ENCODE measurements around the gene H2BW2.
"Not testable (repeated sequence)": the region's sequence is repeated elsewhere in the genome, so short reads cannot be mapped to it uniquely, and the experiment has no call there.

The H2BW2 gene

DNA sequence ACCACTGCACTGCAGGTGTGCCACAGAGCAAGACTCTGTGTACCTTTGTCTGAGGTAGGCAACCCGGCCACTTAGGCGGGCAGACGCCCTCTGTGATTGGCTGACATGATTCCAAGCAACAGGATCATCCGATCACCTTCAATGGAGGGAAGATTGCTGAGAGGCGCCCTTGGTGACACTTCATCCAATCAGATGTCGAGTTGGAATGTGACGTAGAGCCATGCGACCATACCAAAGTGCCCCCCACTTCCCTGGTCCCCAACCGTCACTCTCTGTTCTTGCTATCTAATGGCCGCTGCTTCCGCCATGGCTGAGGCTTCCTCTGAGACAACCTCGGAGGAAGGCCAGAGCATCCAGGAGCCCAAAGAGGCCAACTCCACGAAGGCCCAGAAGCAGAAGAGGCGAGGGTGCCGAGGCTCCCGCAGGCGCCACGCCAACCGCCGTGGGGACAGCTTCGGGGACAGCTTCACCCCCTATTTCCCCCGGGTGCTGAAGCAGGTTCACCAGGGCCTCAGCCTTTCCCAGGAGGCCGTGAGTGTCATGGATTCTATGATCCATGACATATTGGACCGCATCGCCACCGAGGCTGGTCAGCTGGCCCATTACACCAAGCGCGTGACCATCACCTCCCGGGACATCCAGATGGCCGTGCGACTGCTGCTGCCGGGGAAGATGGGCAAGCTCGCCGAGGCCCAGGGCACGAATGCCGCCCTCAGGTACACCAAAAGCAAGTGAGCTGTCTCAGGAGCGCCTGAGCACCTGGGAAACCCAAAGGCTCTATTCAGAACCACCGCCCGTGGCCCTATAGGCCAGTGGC, at the start of gene H2BW2:
Gene H2BW2 (plus strand): TSS at position 268 of the 817 bp plus-strand sequence. CDS start 39 bp downstream, at position 307.
- DNase-seq: no peak

DNA sequence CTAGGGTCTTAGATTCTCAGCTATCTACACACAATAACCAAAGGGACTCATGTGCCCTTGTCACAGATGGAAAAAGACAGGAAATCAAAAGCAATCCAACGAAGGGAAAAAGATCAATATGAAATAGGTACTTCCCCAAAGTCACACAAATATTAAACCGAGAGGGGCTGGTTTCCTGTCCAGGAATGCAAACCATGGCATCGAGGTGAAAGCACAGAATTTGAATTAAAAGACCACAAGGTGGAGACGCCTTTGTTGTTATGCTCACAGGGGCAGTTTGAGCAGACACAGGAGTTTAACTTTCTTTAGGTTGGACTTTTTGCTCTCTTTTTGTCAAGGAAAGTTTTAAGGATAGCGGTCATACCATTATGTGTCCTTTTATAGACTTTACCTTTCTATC, 40.5 kb upstream of the H2BW2 start:
- DNase-seq: no peak

DNA sequence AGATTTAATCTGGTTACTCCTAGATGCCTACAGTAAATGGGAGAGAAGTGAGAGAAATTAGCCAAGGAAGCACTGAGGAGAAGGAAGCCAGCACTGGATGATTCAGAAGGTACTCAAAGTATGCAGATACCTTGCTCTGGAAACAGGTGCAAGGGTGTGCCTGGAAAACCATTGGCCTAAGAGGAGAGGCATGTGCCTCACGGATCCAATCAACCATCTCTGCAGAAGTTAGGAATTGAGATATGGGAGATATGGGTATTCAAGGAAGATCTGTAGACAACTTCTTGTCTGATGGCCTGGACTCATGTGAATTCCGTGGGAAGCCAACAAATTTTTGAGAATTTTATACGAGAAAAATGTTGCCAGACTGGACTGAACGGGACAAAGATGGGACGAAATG, 30.9 kb upstream of the H2BW2 start:
- DNase-seq: no peak

DNA sequence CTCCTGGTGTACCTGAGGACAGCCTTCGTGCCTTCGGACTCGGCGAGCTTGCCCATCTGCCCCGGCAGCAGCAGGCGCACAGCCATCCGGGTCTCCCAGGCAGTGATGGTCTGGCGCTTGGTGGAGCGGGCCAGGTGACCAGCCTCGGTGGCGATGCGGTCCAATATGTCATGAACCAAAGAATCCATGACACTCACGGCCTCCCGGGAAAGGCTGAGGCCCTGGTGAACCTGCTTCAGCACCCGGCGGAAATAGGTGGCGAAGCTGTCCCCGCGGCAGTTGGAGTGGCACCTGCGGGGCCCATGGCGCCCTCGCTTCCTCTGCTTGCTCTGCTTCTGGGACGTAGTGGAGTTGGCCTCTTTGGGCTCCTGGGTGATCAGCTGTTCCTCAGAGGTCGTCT, 26.6 kb upstream of the H2BW2 start:
- no peak for DNase-seq

DNA sequence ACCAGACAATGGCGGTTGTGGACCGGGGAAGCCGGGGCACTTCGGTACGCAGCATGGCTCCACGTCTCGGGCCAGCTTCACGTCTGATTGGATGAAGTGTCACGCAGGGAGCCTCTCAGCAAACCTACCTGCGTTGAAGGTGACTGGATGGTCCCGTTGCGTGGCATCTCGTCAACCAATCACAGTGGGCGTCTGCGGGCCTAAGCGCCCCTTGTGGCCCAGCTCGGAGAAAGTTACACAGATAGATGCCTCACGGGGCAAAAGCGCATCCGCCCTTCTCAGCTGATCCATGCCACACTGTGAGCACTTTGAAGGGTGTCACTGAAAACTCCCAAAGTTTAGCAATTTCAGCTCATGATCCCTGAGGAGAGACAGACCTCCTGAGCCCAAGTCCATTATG, 26.1 kb upstream of the H2BW2 start, which contains the start of gene H2BW1:
Gene H2BW1 (minus strand): TSS at position 103 of the 400 bp plus-strand sequence. CDS start 132 bp downstream, outside the sequence.
- DNase-seq: no peak

DNA sequence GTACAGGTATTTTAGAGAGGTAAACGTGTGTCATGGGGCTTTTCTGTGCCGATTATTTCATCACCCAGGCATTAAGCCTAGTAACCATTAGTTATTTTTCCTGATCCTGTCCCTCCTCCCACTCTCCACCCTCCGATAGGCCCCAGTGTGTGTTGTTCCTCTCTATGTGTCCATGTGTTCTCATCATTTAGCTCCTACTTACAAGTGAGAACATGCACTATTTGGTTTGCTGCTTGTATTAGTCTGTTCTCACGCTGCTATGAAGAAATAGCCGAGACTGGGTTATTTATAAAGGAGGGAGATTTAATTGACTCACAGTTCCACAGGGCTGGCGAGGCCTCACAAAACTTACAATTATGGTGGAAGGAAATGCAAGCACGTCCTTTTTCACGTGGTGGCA, 24.2 kb upstream of the H2BW2 start:
- DNase-seq: not testable (repeated sequence)

DNA sequence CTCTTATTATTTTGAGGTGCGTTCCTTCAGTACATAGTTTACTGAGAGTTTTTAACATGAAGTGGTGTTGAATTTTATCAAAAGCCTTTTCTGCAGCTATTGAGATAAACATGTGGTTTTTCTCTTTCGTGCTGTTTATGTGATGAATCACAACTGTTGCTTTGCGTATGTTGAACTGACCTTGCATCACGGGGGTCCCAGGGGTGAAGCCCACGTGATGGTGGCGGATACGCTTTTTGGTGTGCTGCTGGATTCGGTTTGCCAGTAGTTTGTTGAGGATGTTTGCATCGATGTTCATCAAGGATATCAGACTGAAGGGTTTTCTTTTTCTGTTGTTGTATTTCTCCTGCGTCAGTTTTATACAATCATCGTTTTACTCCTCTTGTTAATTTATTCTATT, 21.6 kb upstream of the H2BW2 start:
- no peak for DNase-seq

DNA sequence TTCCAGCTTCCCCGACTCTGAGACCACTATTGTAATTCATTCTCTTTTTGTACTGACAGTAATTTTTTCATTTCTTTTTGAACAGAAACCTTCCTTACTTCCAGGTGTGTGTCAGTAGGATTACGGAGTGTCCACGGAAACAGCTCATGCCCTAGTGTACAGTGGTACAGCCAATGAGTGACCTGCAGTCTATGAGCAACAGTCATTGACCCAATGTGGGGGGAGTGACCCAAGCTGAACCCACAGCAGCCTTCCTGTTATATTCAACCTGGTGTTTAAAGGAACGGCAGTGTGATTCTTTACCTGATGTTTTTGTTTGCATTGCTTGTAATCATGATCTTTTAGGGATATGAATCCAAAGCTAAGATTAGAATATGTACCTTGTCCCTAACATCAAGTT, 1.2 kb downstream of the H2BW2 start:
- DNase-seq: no peak

DNA sequence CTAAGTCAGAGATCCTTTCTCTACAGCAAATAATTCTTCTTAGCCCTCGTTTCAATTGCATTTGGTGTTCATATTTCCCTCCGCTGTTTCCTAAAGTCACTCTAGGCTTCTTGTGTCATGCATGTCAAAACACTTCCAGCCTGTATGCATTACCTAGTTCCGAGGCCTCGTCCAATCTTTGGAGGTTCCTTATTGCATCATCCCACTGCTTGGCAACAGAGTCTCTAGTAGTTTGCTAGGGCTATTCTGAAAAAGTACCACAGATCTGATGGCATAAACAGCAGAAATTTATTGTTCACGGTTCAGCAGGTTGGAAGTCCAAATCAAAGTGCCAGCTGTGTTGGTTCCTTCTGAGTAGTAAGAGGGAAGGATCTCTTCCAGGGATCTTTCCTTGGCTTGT, 5.9 kb downstream of the H2BW2 start:
- DNase-seq: no peak

DNA sequence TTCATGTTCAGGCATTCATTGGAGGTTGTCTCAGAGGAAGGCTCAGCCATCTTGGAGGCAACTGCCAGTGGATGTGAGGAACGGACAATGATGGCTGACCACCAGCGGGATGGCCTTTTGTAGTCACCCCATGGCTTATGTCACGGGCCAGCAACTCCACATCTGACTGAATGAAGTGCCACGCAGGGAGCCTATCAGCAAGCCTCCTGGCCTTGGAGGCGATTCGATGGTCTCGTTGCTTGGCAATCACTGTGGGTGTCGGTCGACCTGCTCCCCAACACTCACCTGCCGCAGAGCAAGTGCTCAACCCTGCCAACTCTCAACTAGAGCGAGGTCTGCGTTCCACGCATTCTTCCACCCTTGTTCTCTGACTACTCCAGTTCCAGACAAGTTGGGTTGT, 7.4 kb downstream of the H2BW2 start:
- DNase-seq: no peak

DNA sequence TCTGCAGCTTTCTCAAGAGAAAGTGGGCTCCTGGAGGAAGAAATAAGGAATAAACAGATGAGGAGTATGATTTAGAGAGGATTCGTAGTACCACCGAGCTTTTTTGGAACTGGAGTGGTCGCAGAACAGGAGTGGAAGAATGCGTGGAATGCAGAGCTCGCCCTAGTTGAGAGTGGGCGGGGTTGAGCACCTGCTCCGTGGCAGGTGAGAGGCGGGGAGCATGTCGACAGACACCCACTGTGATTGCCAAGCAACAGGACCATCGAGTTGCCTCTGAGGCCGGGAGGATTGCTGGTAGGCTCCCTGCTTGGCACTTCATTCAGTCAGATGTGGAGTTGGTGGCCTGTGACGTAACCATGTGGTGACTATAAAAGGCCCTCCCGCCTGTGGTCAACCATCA, 15.2 kb downstream of the H2BW2 start:
- not testable (repeated sequence) for DNase-seq

DNA sequence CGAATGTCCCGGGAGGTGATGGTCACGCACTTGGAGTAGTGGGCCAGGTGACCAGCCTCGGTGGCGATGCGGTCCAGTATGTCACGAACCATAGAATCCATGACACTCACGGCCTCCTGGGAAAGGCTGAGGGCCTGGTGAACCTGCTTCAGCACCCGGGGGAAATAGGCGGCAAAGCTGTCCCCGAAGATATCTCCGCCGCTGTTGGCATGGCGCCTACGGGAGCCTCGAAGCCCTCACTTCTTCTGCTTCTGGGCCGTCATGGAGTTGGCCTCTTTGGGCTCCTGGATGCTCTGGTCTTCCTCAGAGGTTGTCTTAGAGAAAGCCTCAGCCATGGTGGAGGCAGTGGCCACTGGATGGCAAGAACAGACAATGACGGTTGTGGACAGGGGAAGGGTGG, 22.9 kb downstream of the H2BW2 start:
- DNase-seq: not testable (repeated sequence)

DNA sequence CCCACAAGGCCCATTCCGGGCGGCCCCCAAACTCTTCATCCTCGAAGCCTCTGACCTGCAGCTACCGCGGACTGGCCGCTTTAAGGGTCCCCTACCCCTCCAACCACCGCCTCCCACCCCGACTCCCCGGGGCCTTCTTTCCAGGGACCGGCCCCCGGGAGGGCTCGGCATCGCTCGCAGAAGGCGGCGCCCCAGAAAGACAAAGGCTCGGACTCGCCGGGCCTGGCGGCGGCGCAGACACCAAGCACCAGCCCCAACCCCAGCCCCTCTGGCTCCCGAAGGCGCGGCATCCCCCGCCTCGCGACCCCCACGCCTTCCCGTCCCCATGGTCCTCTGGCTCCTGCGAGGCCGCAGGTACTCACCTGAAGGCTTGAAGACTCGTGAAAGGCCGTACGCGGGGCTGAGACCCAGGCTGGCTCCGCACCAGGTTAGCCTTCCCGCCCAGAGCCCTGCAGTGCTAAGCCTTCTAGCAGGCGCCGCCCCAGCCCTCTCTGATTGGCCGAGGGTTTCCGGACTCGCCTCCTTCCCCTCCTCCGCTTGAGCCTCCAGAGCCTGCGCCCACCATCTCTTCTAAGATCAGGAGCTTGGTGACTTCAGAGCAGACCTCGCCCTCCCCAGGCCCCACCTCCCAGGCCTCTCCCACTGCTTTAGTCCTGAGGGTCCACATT, 36.2 kb downstream of the H2BW2 start, which contains the start of gene TMSB15C:
Gene TMSB15C (minus strand): TSS at position 459 of the 668 bp plus-strand sequence.
- DNase-seq: not testable (repeated sequence)

DNA sequence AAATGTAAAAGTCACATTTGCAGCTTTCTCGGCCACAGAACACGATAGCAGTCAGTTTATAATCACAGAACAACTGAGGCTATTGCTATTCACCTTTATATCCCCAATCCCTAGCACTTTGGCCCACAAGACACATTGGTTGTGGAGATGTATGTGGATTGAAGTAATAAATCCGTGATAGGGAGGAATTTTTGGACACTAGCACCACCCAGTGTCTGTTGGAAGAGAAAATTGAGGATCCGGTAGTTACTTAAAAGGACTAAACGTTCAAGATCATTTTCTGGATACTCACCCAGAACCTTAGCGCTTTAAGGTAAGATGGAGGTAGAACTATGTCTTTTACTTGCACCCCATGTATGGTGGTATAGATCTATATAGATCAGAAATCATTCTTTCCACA, 38.1 kb downstream of the H2BW2 start:
- not testable (repeated sequence) for DNase-seq

DNA sequence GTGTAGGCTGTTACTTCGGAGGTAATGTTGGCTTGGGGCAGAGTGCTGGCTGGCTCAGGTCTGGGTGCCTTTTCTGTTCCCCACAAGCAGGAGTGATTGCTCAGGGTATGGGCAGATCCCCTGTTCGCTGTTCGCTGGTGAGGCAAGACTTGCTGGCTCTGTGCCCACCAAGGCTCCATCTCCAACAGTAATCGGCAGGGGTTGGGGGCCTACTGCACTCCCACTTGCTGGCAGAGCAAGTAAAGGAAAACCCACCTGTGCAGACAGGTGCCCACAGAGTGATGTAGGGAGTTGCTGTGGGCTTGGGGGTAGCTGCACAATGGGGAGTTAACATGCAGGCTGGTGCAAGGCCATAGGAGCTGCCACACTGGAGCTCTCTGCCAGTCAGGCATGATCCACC, 44.3 kb downstream of the H2BW2 start:
- DNase-seq: no peak

DNA sequence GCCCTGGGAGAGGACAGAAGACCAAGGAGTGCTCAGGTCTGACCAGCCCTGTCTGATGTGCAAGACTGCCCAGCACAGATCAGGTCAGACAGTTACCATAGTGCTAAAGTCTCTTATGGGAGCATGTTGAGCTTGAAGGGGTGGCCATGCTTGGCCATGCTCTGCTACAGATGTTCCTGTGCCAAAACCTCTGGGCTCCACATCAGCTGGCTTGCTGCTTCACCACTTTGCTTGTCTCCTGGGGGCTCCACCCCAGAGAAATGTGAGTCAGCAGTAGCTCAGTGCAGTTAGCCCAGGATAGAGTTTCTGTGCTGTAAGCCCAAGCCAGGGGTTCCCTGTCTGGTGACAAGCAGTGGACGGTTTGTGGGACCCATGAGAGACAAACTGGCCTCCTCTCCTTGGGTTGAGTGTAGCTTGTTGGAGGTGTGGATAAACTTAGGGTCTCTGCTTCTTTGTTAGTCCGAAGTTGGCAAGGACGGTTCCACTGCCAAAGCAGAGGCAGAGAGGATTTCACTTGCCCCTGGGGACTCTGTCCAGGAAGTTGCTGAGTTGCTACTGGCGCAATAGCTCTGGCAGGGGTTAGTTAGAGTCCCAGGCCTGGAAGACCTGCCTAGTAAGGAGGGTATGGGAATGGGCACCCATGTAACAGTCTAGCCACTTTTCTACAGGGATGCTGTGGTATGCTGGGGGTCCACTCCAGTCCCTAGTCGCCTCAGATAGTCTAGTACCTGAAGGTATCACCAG, 45.0 kb downstream of the H2BW2 start:
- no peak for DNase-seq

DNA sequence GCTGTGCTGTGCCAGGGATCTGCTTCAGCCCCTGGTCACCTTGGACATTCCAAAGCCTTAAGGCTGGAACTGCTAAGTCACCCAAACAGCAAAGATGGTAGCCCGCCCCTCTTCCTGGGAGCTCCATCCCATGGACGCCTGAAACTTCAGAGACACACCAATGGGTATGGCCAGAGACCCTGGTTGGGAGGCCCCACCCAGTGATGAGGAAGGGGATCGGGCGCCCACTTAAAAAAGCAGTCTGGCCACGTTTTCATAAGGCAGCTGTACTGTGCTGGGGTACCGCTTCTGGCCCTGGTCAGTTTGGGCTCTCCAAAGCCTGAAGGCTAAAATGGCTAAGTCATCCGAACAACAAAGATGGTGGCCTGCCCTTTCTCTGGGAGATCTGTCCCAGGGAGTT, 45.7 kb downstream of the H2BW2 start:
- DNase-seq: no peak

DNA sequence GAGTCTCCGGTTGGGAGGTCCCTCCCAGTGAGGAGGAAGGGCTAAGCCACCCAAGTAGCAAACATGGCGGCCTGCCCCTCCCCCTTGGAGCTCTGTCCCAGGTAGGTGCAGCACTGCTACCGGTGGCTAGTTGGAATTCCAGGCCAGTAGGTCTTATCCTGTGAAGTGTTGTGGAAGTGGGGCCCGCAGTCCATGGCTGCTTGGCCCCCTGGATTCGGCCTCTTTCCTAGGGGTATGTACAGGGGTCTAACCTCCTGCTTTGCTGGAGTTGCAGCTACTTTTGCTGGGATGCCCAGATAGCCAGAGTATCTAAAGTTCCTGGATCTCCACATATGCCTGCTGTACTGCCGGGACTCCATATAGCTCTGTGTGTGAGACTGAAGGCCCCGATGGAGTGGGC, 46.2 kb downstream of the H2BW2 start:
- DNase-seq: no peak
